Fibroblast of lung (primary cell): Measurements from ENCODE around the gene SNX4.

Experiments used
- CTCF ChIP-seq, 2 donors: IDR thresholded peaks in 1 of 2; conservative IDR thresholded peaks in 1 of 2; 1 replicate in 1 of 2; 2 replicates in 1 of 2; pipeline ENCODE4 v1.5.1; 2011 to 2012; ENCODE audit warnings: low read length in 2 of 2, control low read depth in 1 of 2, inconsistent platforms in 1 of 2, low read depth in 1 of 2, mild to moderate bottlenecking in 1 of 2
- EZH2 ChIP-seq: IDR thresholded peaks from 2 replicates; pipeline ENCODE4 v1.5.1; 2012; ENCODE audit warnings: low read length, control low read depth, mild to moderate bottlenecking; ENCODE audit errors: missing control alignments

- TF ChIP-seq CTCF (conservative IDR thresholded peaks at IDR 0.05 in 1 of 2, IDR thresholded peaks at IDR 0.05 in 1 of 2; ENCODE audit: low read depth in 1 of 2, low read length in 2 of 2) (no peak), EZH2 (no peak)
These were observed 87.9 kb downstream of the SNX4 start for GRCh38 chr3:125431912-125432790.
